IMR-90 (cell line): ENCODE results near the gene ZNF831. TPM values are rescaled to one million over a fixed set of nuclear protein-coding genes. Genes with fewer than 3 reads are reported as not detected.

Source experiments
- ATAC-seq: fragments of 200-7000 bp; cut with Tn5 transposase; 2 replicates; pipeline ENCODE4 v1.9.1; 2020; ENCODE audit warnings: low read depth, mild to moderate bottlenecking, moderate library complexity
- BruUV-seq: library from RNA; stranded (reverse); fragments of 400-500 nt; replicated peaks from 2 replicates; lab custom pipeline; 2021; lab: Mats Ljungman, UMichigan
- CTCF ChIA-PET: fragments of 300-600 bp; formaldehyde crosslinking; extraction: SDS; loops from one replicate; lab custom pipeline; 2021; ENCODE audit warnings: antibody characterized with exemption; lab: Yijun Ruan, JAX
- POLR2A ChIA-PET: fragments of 300-600 bp; sonication (Branson Sonifier 250); formaldehyde crosslinking; loops from one replicate; lab custom pipeline; 2022; ENCODE audit warnings: antibody characterized with exemption; ENCODE audit not compliant: unreplicated experiment; lab: Charles Lee
- DNase-seq: peaks from one replicate; pipeline ENCODE4 v3.0.0; 2013
- H2AFZ ChIP-seq: replicated peaks from 2 replicates; pipeline ENCODE3; 2013; ENCODE audit warnings: low read length, mild to moderate bottlenecking; ENCODE audit not compliant: poor library complexity
- H2AK5ac ChIP-seq: 2 replicates; pipeline ENCODE4 v1.6.1; 2013; ENCODE audit warnings: low read depth, low read length, inconsistent platforms
- H2AK9ac ChIP-seq: replicated peaks from 2 replicates; pipeline ENCODE3; 2013; ENCODE audit warnings: mild to moderate bottlenecking, low read depth, low read length, moderate library complexity; ENCODE audit not compliant: poor library complexity
- H2BK120ac ChIP-seq: 2 replicates; pipeline ENCODE4 v1.6.1; 2013; ENCODE audit warnings: low read depth, low read length, inconsistent platforms
- H2BK15ac ChIP-seq: 3 replicates; pipeline ENCODE4 v1.6.1; 2013; ENCODE audit warnings: low read depth, low read length, inconsistent platforms
- H2BK20ac ChIP-seq: 2 replicates; pipeline ENCODE4 v1.6.1; 2013; ENCODE audit warnings: low read depth, mild to moderate bottlenecking, inconsistent platforms, low read length, moderate library complexity
- H2BK5ac ChIP-seq: 2 replicates; pipeline ENCODE4 v1.6.1; 2013; ENCODE audit warnings: mild to moderate bottlenecking, low read depth, low read length, inconsistent platforms; ENCODE audit not compliant: poor library complexity, severe bottlenecking
- H3K14ac ChIP-seq: replicated peaks from 2 replicates; pipeline ENCODE4 v1.6.1; 2013; ENCODE audit warnings: low read depth, low read length, inconsistent platforms
- H3K18ac ChIP-seq: 2 replicates; pipeline ENCODE4 v1.6.1; 2013; ENCODE audit warnings: low read depth, low read length, control low read depth
- H3K23ac ChIP-seq: 2 replicates; pipeline ENCODE4 v1.6.1; 2013; ENCODE audit warnings: low read depth, low read length, inconsistent platforms
- H3K27ac ChIP-seq: 2 replicates; pipeline ENCODE4 v1.5.1; 2013; ENCODE audit warnings: mild to moderate bottlenecking, control low read depth, low read length; ENCODE audit not compliant: insufficient read depth
- H3K27me3 ChIP-seq: 2 replicates; pipeline ENCODE4 v1.6.1; 2013; ENCODE audit warnings: low read length; ENCODE audit not compliant: control insufficient read depth, insufficient read depth
- H3K36me3 ChIP-seq: 2 replicates; pipeline ENCODE4 v1.6.1; 2013; ENCODE audit warnings: low read length, mixed read lengths; ENCODE audit not compliant: control insufficient read depth, insufficient read depth
- H3K4ac ChIP-seq: 2 replicates; pipeline ENCODE4 v1.6.1; 2013; ENCODE audit warnings: low read depth, low read length, inconsistent platforms
- H3K4me1 ChIP-seq: 2 replicates; pipeline ENCODE4 v1.6.1; 2013; ENCODE audit warnings: low read length, mixed read lengths; ENCODE audit not compliant: control insufficient read depth, insufficient read depth
- H3K4me2 ChIP-seq: 2 replicates; pipeline ENCODE4 v1.6.1; 2013; ENCODE audit warnings: low read depth, mild to moderate bottlenecking, control low read depth, low read length, moderate library complexity
- H3K4me3 ChIP-seq: 2 replicates; pipeline ENCODE4 v1.5.1; 2013; ENCODE audit warnings: low read depth, mild to moderate bottlenecking, control low read depth, low read length, moderate library complexity; ENCODE audit not compliant: insufficient read depth
- H3K56ac ChIP-seq: 2 replicates; pipeline ENCODE4 v1.6.1; 2013; ENCODE audit warnings: low read length, inconsistent platforms; ENCODE audit not compliant: insufficient read depth; ENCODE audit errors: extremely low read depth
- H3K79me1 ChIP-seq, 2 experiments: 2 replicates each; pipeline ENCODE4 v1.6.1; 2013; ENCODE audit warnings: low read length in 2 of 2, inconsistent platforms in 1 of 2, low read depth in 1 of 2
- H3K9ac ChIP-seq: 2 replicates; pipeline ENCODE4 v1.6.1; 2013; ENCODE audit warnings: low read depth, low read length, control low read depth
- H3K9me1 ChIP-seq: 2 replicates; pipeline ENCODE4 v1.6.1; 2013; ENCODE audit warnings: low read length, inconsistent platforms; ENCODE audit not compliant: insufficient read depth
- H3K9me3 ChIP-seq: 2 replicates; pipeline ENCODE4 v1.6.1; 2013; ENCODE audit warnings: low read length; ENCODE audit not compliant: control insufficient read depth, insufficient read depth
- H4K20me1 ChIP-seq: 2 replicates; pipeline ENCODE4 v1.6.1; 2013; ENCODE audit warnings: low read length, inconsistent platforms; ENCODE audit not compliant: insufficient read depth
- H4K5ac ChIP-seq: 2 replicates; pipeline ENCODE4 v1.6.1; 2013; ENCODE audit warnings: mild to moderate bottlenecking, low read depth, low read length, control low read depth
- H4K8ac ChIP-seq, 2 experiments: 2 replicates each; pipeline ENCODE4 v1.6.1; 2013; ENCODE audit warnings: low read depth in 2 of 2, low read length in 2 of 2, control low read depth in 1 of 2, inconsistent platforms in 1 of 2
- H4K91ac ChIP-seq: 2 replicates; pipeline ENCODE4 v1.6.1; 2013; ENCODE audit warnings: low read depth, low read length, inconsistent platforms; ENCODE audit not compliant: insufficient read depth
- BHLHE40 ChIP-seq: fragments of 150-350 bp; IDR thresholded peaks from 2 replicates; pipeline ENCODE4 v1.6.1; 2016; ENCODE audit warnings: mild to moderate bottlenecking, low read depth, low read length
- CHD1 ChIP-seq: IDR thresholded peaks from 2 replicates; pipeline ENCODE4 v1.6.1; 2012; ENCODE audit warnings: low read depth, low read length, improper control_type of control experiment
- ELK1 ChIP-seq: fragments of 150-350 bp; IDR thresholded peaks from 2 replicates; pipeline ENCODE4 v1.6.1; 2016; ENCODE audit warnings: low read depth, mild to moderate bottlenecking, low read length, moderate library complexity, borderline replicate concordance
- RFX5 ChIP-seq: IDR thresholded peaks from 2 replicates; pipeline ENCODE4 v1.8.0; 2012; ENCODE audit warnings: low read depth, mild to moderate bottlenecking, low read length, moderate library complexity
- WGBS, 2 experiments: methylation state at CpG; one replicate each; pipeline versions ENCODE4 v1.1.5 to v1.1.7; 2013; ENCODE audit warnings: missing lambda C conversion rate in 2 of 2; ENCODE audit not compliant: insufficient read length in 1 of 2; ENCODE audit errors: extremely low coverage in 2 of 2; 5-methylcytosine and 5-hydroxymethylcytosine counted together
- dilution Hi-C: fragments of 300-500 bp; cut with HindIII; formaldehyde crosslinking; loops from one replicate; pipeline ENCODE4 v1.14.3; 2018; ENCODE audit warnings: low sequenced_read_pairs; ENCODE audit not compliant: unreplicated experiment
- in situ Hi-C: fragments of 300-500 bp; cut with MboI; formaldehyde crosslinking; loops from 3 replicates; pipeline ENCODE4 v1.14.3; 2019; ENCODE audit warnings: low sequenced_read_pairs, inconsistent platforms, mixed read lengths
- intact Hi-C: fragments of 100-400 bp; cut with micrococcal nuclease; formaldehyde crosslinking; loops from 2 replicates; pipeline ENCODE4 v1.10.0; 2022
- polyA plus RNA-seq, 3 experiments: library from polyadenylated mRNA; depleted of rRNA; stranded (reverse); fragments of >200 nt; gene quantifications; 2 replicates each; pipeline ENCODE4 v1.2.3, GENCODE V29; 2012; ENCODE audit warnings: low replicate concordance in 1 of 3
- total RNA-seq: library from RNA; depleted of rRNA; stranded (reverse); fragments of >200 nt; gene quantifications from 2 replicates; pipeline ENCODE4 v1.2.3, GENCODE V29; 2012

ZNF831 gene
- total and polyA plus RNA-seq, 2 of the 4 experiments (the other 2 are of a cell fraction) = not detected

GRCh38 chr20:59204165-59204894 lies 40.7 kb downstream of the ZNF831 start:
- Histone ChIP-seq H3K14ac (no peak overlapping the region), H3K36me3 (no peaks in the 10 kb centered on the region), H3K79me1 (no peaks in the 10 kb centered on the region), H2BK15ac (no peak overlapping the region), H2BK5ac (no peak overlapping the region), H2BK20ac (no peak overlapping the region), H4K8ac (no peak overlapping the region), H3K9ac (no peak overlapping the region), H3K4me2 (no peak overlapping the region), H3K23ac (no peak overlapping the region), H2AK9ac (no peak overlapping the region), H3K9me1 (no peaks in the 10 kb centered on the region), H3K56ac (no peak overlapping the region), H3K4me1 (no peaks in the 10 kb centered on the region), H4K20me1 (no peaks in the 10 kb centered on the region), H3K4ac (no peak overlapping the region), H3K27me3 (peaks cover 5% of the 10 kb centered on the region; the same call in 1 of the 2 replicates), H3K18ac (no peak overlapping the region), H3K27ac (no peak overlapping the region), H3K9me3 (no peaks in the 10 kb centered on the region), H2AFZ (no peak overlapping the region), H2AK5ac (no peak overlapping the region), H4K5ac (no peak overlapping the region), H4K91ac (no peak overlapping the region), H2BK120ac (no peak overlapping the region), H3K4me3 (no peak overlapping the region)
- no TSS peak for BruUV-seq
- DNase-seq (no peak), ATAC-seq (no peak)
- CTCF ChIA-PET = no interaction called here
- TF ChIP-seq BHLHE40 (no peak), ELK1 (no peak), CHD1 (no peak), RFX5 (no peak)
- in situ Hi-C loops = no loop called here
- POLR2A ChIA-PET = no interaction called here
- intact Hi-C loops = no loop called here
- dilution Hi-C loops = no loop called here
- no CpG with 5 or more reads among the region's 10 CpGs for WGBS, 2 experiments
